MM.1S (cell line): ENCODE results near the gene MARK4.

Experiments used
- DNase-seq: peaks from one replicate; pipeline ENCODE4 v3.0.0-alpha.2; 2015
- H2AFZ ChIP-seq: fragments of 300-600 bp; sonication (generic); 2 replicates; pipeline ENCODE4 v1.6.0; 2016; ENCODE audit warnings: antibody characterized with exemption, low read length
- H3F3A ChIP-seq: fragments of 300-600 bp; sonication (generic); 2 replicates; pipeline ENCODE4 v1.6.1; 2016; ENCODE audit warnings: mild to moderate bottlenecking, antibody characterized with exemption, low read length, moderate library complexity, mixed read lengths; ENCODE audit not compliant: insufficient read depth
- H3K27ac ChIP-seq: fragments of 300-600 bp; sonication (generic); 2 replicates; pipeline ENCODE4 v1.5.1; 2016; ENCODE audit warnings: mild to moderate bottlenecking, low read length
- H3K27me3 ChIP-seq: fragments of 300-600 bp; sonication (generic); replicated peaks from 2 replicates; pipeline ENCODE4 v1.6.0; 2016; ENCODE audit warnings: low read length; ENCODE audit not compliant: insufficient read depth
- H3K36me3 ChIP-seq: fragments of 300-600 bp; sonication (generic); replicated peaks from 2 replicates; pipeline ENCODE4 v1.6.1; 2016; ENCODE audit warnings: mild to moderate bottlenecking, low read length, mixed read lengths; ENCODE audit not compliant: insufficient read depth
- H3K4me1 ChIP-seq: fragments of 300-600 bp; sonication (generic); 2 replicates; pipeline ENCODE4 v1.6.1; 2016; ENCODE audit warnings: low read length, mixed read lengths
- H3K4me2 ChIP-seq: fragments of 300-600 bp; sonication (generic); 2 replicates; pipeline ENCODE4 v1.6.0; 2016; ENCODE audit warnings: low read depth, low read length
- H3K4me3 ChIP-seq: fragments of 300-600 bp; sonication (generic); 2 replicates; pipeline ENCODE4 v1.5.1; 2016; ENCODE audit warnings: low read length, mixed read lengths
- H3K79me2 ChIP-seq: fragments of 300-600 bp; sonication (generic); 2 replicates; pipeline ENCODE4 v1.6.1; 2016; ENCODE audit warnings: mixed run types, low read length, mixed read lengths
- H3K9ac ChIP-seq: fragments of 300-600 bp; sonication (generic); 2 replicates; pipeline ENCODE4 v1.6.1; 2016; ENCODE audit warnings: low read length, mixed read lengths
- H3K9me2 ChIP-seq: fragments of 300-600 bp; sonication (generic); replicated peaks from 2 replicates; pipeline ENCODE4 v1.6.1; 2016; ENCODE audit warnings: mild to moderate bottlenecking, low read length, mixed read lengths; ENCODE audit not compliant: insufficient read depth
- H3K9me3 ChIP-seq: fragments of 300-600 bp; sonication (generic); replicated peaks from 2 replicates; pipeline ENCODE4 v1.6.1; 2016; ENCODE audit warnings: mild to moderate bottlenecking, low read length, mixed read lengths; ENCODE audit not compliant: insufficient read depth
- H4K20me1 ChIP-seq: fragments of 300-600 bp; sonication (generic); 2 replicates; pipeline ENCODE4 v1.6.1; 2016; ENCODE audit warnings: mild to moderate bottlenecking, low read length, moderate library complexity, mixed read lengths; ENCODE audit not compliant: insufficient read depth
- EZH2 ChIP-seq: fragments of 300-600 bp; sonication (generic); optimal IDR thresholded peaks from 2 replicates; pipeline ENCODE3; 2017; ENCODE audit warnings: low read depth, mild to moderate bottlenecking, antibody characterized with exemption, low read length, mixed read lengths
- EZH2phosphoT487 ChIP-seq: fragments of 300-600 bp; sonication (generic); IDR thresholded peaks from 2 replicates; pipeline ENCODE4 v1.6.1; 2018; ENCODE audit warnings: antibody characterized with exemption, low read length
- TF ChIP-seq, protein P1 (sequence below): fragments of 300-600 bp; sonication (generic); IDR thresholded peaks from 2 replicates; pipeline ENCODE4 v1.5.1; 2016; ENCODE audit warnings: antibody characterized with exemption, low read length, mixed read lengths

Gene MARK4

DNA sequence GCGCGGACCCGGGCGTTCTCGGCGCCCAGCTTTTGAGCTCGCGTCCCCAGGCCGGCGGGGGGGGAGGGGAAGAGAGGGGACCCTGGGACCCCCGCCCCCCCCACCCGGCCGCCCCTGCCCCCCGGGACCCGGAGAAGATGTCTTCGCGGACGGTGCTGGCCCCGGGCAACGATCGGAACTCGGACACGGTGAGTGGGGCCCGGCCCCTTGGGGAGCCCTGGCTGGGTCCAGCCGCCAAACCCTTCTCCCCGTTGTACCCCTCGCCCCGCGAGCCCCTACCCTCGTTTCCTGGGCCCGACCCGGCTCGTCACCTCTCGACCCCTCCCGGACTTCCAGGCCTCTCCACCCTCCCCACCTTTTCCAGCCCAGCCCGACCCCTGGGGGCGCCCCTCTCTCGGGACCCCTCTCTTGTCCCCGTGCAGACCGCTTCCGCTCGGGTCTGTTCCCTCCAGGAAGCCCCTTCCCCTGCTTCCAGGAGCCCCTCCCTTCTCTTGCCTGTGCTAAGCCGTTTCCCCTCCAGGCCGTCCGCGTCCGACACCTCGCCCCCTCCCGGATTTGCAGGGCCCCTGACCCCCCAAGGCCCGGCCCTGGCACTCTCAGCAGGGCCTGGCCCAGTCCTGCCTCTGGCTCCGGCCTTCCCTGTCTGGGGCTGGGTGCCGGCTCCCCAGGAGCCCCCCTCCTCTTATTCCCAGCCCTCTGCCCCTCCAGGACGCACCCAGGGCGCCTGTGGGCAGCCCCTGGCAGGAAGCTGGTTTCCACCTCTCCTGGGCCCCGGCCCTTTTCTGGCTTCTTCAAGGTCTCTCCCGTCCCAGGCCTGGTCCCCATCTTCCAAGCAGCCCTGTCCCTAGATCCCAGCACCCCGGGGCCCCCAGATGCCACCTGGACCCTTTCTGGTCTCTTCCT lies 632 bp downstream of the MARK4 start:
- TF ChIP-seq, protein P1, sequence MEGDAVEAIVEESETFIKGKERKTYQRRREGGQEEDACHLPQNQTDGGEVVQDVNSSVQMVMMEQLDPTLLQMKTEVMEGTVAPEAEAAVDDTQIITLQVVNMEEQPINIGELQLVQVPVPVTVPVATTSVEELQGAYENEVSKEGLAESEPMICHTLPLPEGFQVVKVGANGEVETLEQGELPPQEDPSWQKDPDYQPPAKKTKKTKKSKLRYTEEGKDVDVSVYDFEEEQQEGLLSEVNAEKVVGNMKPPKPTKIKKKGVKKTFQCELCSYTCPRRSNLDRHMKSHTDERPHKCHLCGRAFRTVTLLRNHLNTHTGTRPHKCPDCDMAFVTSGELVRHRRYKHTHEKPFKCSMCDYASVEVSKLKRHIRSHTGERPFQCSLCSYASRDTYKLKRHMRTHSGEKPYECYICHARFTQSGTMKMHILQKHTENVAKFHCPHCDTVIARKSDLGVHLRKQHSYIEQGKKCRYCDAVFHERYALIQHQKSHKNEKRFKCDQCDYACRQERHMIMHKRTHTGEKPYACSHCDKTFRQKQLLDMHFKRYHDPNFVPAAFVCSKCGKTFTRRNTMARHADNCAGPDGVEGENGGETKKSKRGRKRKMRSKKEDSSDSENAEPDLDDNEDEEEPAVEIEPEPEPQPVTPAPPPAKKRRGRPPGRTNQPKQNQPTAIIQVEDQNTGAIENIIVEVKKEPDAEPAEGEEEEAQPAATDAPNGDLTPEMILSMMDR: no peak
- TF ChIP-seq EZH2phosphoT487 (no peak), EZH2 (no peak)
- no peak for DNase-seq
- H3K9ac ChIP-seq: peak overlapping the region; percentile 57; the same call in 1 of the 2 replicates
- H3K36me3 ChIP-seq: no peaks in the 10 kb centered on the region
- H3K4me2 ChIP-seq: peak overlapping the region; percentile 88
- peaks cover 14% of the 10 kb centered on the region for H3K27me3 ChIP-seq
- peaks cover 11% of the 10 kb centered on the region; the same call in 1 of the 2 replicates for H3K4me1 ChIP-seq
- H2AFZ ChIP-seq: no peak overlapping the region; the same call in 1 of the 2 replicates
- no peaks in the 10 kb centered on the region for H4K20me1 ChIP-seq
- H3K9me3 ChIP-seq: no peaks in the 10 kb centered on the region
- H3K4me3 ChIP-seq: peak overlapping the region; percentile 78
- 0 out of 2 replicates have a peak, but pooled peaks cover 4% of the 10 kb centered on the region for H3F3A ChIP-seq
- H3K27ac ChIP-seq: no peak overlapping the region
- H3K79me2 ChIP-seq: peaks cover 9% of the 10 kb centered on the region; the same call in 1 of the 2 replicates
- no peaks in the 10 kb centered on the region for H3K9me2 ChIP-seq

DNA sequence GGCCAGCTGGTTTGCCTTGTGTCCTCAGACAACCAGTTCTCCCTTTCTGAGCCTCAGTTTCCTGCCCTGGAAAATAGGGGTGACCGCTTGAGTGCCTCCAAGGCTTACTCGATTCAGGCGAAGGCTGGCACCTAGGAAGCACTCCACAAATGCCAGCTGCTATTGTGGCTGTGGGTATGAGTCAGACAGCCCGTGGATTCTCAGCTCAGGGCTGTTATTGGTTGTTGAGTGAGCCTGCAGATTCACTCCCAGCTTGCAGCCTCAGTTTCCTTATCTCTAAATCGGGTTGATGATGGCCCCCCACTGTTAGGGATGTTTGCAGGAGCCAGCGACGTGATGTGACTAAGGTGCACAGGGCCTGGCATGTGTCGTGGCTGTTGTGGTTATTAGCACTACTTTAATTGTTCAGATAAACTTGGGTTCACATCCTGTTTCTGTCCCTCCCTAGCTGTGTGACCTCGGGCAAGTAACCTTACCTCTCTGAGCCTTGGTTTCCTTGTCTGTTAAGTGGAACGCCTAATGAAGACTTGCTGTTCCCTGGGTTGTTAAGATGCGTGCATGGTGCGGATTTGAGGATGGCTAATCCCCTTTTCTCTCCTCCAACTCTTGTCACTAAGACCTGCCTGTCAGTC lies 2.4 kb downstream of the MARK4 start:
- H3K4me2 ChIP-seq: no peak overlapping the region
- H3K27me3 ChIP-seq: peaks cover 14% of the 10 kb centered on the region
- no peaks in the 10 kb centered on the region for H3K9me2 ChIP-seq
- no peak for DNase-seq
- H3K4me1 ChIP-seq: peaks cover 11% of the 10 kb centered on the region; the same call in 1 of the 2 replicates
- no peak overlapping the region for H3K9ac ChIP-seq
- no peak overlapping the region for H3K4me3 ChIP-seq
- peaks cover 9% of the 10 kb centered on the region; the same call in 1 of the 2 replicates for H3K79me2 ChIP-seq
- H3F3A ChIP-seq: 0 out of 2 replicates have a peak, but pooled peaks cover 4% of the 10 kb centered on the region
- no peaks in the 10 kb centered on the region for H4K20me1 ChIP-seq
- TF ChIP-seq, protein P1: no peak
- TF ChIP-seq EZH2phosphoT487: no peak
- no peak for TF ChIP-seq EZH2
- H3K9me3 ChIP-seq: no peaks in the 10 kb centered on the region
- no peaks in the 10 kb centered on the region for H3K36me3 ChIP-seq
- no peak overlapping the region for H2AFZ ChIP-seq
- H3K27ac ChIP-seq: no peak overlapping the region

DNA sequence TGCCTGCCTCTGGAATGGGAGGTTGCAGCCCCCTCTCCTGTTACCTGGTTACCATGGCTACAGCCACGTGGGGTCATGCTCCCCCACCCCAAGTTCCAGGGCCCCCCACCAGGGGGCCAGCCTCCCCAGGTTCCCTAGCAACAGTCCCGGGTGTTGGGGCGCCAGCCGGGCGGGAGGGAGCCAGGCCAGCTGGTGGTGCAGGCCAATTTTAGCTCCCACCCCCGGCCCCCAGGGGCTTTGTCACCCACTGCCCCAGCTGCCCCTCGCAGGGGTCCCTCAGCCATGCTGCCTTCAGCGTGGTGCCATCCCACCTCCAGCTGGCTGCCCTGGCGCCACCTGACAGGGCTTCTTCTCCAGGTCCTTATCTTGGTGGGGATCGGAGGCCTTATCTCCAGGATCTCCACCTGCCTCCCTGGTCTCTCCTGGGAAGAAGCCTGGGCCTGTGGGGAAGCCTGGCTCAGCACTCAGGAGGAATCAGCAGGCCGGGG lies 3.0 kb downstream of the MARK4 start:
- Histone ChIP-seq H3K36me3 (no peaks in the 10 kb centered on the region), H3K9me2 (no peaks in the 10 kb centered on the region), H3K4me1 (peaks cover 11% of the 10 kb centered on the region; the same call in 1 of the 2 replicates), H3F3A (0 out of 2 replicates have a peak, but pooled peaks cover 4% of the 10 kb centered on the region), H3K9me3 (no peaks in the 10 kb centered on the region), H3K79me2 (peaks cover 9% of the 10 kb centered on the region; the same call in 1 of the 2 replicates), H3K4me3 (no peak overlapping the region), H3K27me3 (peaks cover 11% of the 10 kb centered on the region), H3K9ac (no peak overlapping the region), H2AFZ (no peak overlapping the region), H4K20me1 (no peaks in the 10 kb centered on the region), H3K27ac (no peak overlapping the region), H3K4me2 (no peak overlapping the region)
- TF ChIP-seq EZH2 (no peak), EZH2phosphoT487 (no peak)
- TF ChIP-seq, protein P1: peak; percentile 27
- no peak for DNase-seq
